ENCODE measurements around the gene MARCHF6.

- TF ChIP-seq, protein P1, sequence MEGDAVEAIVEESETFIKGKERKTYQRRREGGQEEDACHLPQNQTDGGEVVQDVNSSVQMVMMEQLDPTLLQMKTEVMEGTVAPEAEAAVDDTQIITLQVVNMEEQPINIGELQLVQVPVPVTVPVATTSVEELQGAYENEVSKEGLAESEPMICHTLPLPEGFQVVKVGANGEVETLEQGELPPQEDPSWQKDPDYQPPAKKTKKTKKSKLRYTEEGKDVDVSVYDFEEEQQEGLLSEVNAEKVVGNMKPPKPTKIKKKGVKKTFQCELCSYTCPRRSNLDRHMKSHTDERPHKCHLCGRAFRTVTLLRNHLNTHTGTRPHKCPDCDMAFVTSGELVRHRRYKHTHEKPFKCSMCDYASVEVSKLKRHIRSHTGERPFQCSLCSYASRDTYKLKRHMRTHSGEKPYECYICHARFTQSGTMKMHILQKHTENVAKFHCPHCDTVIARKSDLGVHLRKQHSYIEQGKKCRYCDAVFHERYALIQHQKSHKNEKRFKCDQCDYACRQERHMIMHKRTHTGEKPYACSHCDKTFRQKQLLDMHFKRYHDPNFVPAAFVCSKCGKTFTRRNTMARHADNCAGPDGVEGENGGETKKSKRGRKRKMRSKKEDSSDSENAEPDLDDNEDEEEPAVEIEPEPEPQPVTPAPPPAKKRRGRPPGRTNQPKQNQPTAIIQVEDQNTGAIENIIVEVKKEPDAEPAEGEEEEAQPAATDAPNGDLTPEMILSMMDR (IDR thresholded peaks at IDR 0.05; ENCODE audit: poor library complexity): no peak
- TF ChIP-seq EZH2 (IDR thresholded peaks at IDR 0.05; ENCODE audit: borderline replicate concordance): no peak
- no peak for TF ChIP-seq EZH2phosphoT487 (IDR thresholded peaks at IDR 0.05; ENCODE audit: low read depth, severe bottlenecking, unreplicated experiment)
These were observed 46.0 kb upstream of the MARCHF6 start, which contains the start of gene CMBL for GRCh38 chr5:10307206-10308148.

Measured in hepatocyte (in vitro differentiated cells).